GM10248 (cell line): Measurements from ENCODE around the gene XBP1.

Source experiments
- CTCF ChIA-PET: fragments of 300-600 bp; sonication (Branson Sonifier 250); formaldehyde crosslinking; extraction: SDS; loops from one replicate; lab custom pipeline; 2021; ENCODE audit warnings: antibody characterized with exemption; lab: Yijun Ruan, JAX
- POLR2A ChIA-PET: fragments of 350-650 bp; sonication (Branson Sonifier 250); formaldehyde crosslinking; extraction: SDS; loops from one replicate; lab custom pipeline; 2020; ENCODE audit warnings: antibody characterized with exemption; lab: Yijun Ruan, JAX
- DNase-seq: peaks from one replicate; pipeline ENCODE4 v3.0.0; 2012; ENCODE audit errors: extremely low spot score
- TF ChIP-seq, protein P1 (sequence below): IDR thresholded peaks from 2 replicates; pipeline ENCODE4 v1.5.1; 2012; ENCODE audit warnings: mild to moderate bottlenecking, low read depth; ENCODE audit errors: extremely low read depth, missing control alignments, control extremely low read depth

Gene XBP1

DNA sequence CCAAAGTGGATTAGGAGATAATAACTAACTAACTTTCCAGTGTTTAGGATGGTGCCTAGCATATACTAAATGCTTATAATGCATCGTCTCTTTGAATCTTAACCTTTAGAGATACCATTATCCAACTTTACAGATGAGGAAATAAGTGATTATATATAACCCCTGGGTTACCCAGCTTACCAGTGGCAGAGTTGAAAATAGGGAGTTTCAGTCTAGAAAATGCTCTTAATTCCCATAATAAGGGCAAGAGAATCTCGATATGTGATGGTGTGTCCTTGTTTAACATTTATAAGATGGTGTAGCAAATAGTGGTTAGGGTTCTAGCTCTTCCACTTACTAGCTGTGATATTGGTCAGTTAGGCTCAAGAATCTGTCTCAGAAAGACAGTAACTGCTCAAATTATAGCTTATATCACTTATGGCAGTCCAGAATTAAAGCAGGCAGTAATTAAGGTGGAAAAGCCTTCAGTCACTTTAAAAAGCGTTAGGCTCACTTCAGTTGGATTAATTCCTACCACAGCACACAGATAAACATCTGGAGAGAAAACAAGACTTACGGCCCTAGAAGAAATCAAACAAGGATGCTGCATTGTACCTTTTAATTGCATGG lies 6.3 kb downstream of the XBP1 start:
- ChIA-PET CTCF (interaction anchor here (0.9 to 1.5 kb wide), 4 partner anchors 9 to 35 kb away, joined by 3 to 4 read pairs (median 4); partner anchors contain the start of gene CCDC117), POLR2A (no interaction called here)
- no peak for DNase-seq
- TF ChIP-seq, protein P1, sequence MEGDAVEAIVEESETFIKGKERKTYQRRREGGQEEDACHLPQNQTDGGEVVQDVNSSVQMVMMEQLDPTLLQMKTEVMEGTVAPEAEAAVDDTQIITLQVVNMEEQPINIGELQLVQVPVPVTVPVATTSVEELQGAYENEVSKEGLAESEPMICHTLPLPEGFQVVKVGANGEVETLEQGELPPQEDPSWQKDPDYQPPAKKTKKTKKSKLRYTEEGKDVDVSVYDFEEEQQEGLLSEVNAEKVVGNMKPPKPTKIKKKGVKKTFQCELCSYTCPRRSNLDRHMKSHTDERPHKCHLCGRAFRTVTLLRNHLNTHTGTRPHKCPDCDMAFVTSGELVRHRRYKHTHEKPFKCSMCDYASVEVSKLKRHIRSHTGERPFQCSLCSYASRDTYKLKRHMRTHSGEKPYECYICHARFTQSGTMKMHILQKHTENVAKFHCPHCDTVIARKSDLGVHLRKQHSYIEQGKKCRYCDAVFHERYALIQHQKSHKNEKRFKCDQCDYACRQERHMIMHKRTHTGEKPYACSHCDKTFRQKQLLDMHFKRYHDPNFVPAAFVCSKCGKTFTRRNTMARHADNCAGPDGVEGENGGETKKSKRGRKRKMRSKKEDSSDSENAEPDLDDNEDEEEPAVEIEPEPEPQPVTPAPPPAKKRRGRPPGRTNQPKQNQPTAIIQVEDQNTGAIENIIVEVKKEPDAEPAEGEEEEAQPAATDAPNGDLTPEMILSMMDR: no peak

DNA sequence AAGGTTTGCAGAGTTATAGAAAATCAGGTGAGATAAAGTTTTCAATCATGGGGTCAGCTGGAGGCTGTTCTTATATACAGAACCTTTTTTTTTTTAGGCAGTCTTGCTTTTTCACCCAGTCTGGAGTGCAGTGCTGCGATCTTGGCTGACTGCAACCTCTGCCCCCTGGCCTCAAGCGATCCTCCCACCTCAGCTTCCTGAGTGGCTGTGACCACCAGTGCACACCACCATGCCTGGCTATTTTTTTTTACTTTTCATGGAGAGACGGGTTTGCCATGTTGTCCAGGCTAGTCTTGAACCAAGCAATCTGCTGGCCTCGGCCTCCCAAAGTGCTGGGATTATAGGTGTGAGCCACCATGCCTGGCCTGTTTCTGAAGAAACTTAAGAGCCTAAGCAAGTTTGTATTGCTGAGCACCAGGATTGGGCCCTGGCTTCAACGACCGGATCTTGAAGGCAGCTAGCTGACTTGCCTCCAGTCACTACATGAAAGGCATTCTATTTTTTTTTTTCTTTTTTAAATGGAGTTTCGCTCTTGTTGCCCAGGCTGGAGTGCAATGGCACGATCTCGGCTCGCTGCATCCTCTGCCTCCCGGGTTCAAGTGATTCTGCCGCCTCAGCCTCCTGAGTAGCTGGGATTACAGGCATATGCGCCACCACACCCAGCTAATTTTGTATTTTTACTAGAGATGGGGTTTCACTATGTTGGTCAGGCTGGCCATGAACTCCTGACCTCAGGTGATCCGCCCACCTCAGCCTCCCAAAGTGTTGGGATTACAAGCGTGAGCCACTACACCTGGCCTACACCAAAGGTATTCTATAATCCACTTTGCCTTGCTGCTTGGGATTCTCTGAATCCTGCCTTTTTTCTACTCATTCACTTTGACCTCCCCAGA lies 7.6 kb downstream of the XBP1 start:
- POLR2A ChIA-PET: interaction anchor here (0.5 to 1.3 kb wide), 3 partner anchors 8 to 164 kb away, joined by 3 to 7 read pairs (median 3); partner anchors contain the start of gene XBP1
- no peak for DNase-seq

DNA sequence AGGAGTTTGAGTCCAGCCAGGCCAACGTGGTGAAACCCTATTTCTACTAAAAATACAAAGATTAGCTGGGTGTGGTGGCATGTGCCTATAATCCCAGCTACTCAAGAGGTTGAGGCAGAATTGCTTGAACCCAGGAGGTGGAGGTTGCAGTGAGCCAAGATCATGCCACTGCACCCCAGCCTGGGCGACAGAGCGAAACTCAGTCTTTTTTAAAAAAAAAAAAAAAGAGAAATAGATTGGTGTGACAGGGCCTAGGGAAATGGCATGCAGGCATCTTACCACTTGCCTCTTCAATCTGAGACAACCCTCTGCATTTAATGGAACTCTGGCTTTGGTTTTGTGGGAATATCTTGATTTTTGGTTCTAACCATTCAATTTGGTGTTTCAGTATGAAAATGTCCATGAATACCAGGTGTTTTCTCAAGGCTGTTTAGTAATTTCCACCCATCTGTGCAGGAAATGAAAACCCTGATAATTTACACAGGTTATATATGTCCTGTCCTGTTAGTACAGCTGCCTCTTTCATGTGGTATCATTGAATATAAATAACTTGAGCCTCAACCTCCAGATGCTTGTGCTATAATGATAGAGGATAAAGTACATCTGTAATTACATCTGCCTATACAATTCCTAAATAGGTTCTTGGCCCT lies 8.4 kb downstream of the XBP1 start:
- ChIA-PET POLR2A (interaction anchor here (0.5 to 1.3 kb wide), 3 partner anchors 9 to 163 kb away, joined by 3 to 7 read pairs (median 3); partner anchors contain the start of gene XBP1), CTCF (interaction anchor here (0.9 to 3.9 kb wide), 6 partner anchors 8 to 38 kb away, joined by 3 to 33 read pairs (median 4); partner anchors contain the start of gene XBP1)

More for the DNA sequence above, 7.6 kb downstream of the XBP1 start:
- CTCF ChIA-PET: interaction anchor here (0.9 to 3.9 kb wide), 3 partner anchors 19 to 37 kb away, joined by 3 to 33 read pairs (median 3); no protein-coding TSS in a partner anchor
- TF ChIP-seq, protein P1: no peak

DNA sequence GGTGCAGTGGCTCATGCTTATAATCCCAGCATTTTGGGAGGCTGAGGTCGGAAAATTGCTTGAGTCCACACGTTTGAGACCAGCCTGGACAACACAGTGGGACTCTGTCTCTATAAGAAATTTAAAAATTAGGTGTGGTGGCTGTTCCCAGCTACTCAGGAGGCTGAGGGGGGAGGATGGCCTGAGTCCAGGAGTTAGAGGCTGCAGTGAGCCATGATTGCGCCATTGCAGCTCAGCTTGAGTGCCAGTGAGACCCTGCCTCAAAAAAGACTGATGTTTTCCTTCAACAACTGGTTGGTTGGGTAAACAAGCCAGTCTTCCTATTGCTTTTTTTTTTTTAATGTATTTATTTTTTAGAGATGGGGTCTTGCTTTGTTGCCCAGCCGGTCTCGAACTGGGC lies 9.2 kb downstream of the XBP1 start:
- no peak for DNase-seq
- ChIA-PET CTCF (interaction anchor here (1.0 to 3.9 kb wide), 7 partner anchors 9 to 249 kb away, joined by 3 to 33 read pairs (median 8); partner anchors contain the start of genes CCDC117 and XBP1), POLR2A (interaction anchor here (0.9 kb wide), 1 partner anchor 9 kb away, joined by 3 read pairs; the partner anchor contains the start of gene XBP1)
- TF ChIP-seq, protein P1: no peak

More for the DNA sequence above, 8.4 kb downstream of the XBP1 start:
- DNase-seq: peak; percentile 57
- TF ChIP-seq, protein P1: no peak

DNA sequence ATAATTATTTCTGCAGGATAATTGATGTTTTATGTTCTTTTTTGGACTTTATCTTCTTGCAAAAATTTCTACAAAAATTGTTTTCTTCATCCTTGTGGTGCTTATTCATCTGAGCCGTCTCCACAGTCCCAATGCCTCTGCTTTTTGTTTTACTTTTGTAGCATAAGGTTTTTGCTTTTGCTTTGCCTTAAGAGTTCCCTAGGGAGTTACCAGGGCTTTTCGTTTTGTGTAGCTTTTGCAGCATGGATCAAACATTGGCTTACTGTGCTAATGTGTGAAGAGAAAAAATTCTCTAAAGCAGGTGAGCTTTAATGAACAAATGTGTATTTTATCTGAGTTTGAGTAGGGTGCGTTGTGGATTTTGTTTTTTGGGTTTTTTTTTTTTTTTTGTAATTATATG lies 11.8 kb downstream of the XBP1 start:
- POLR2A ChIA-PET: no interaction called here
- CTCF ChIA-PET: interaction anchor here (1.1 to 3.9 kb wide), 3 partner anchors 15 to 41 kb away, joined by 3 to 33 read pairs (median 13); partner anchors contain the start of gene CCDC117
- TF ChIP-seq, protein P1: no peak
- DNase-seq: no peak
